ENCODE results near the gene SGK1. TPM values are rescaled to one million over a fixed set of nuclear protein-coding genes. Genes with fewer than 3 reads are reported as not detected.
"Not testable (repeated sequence)": the region's sequence is repeated elsewhere in the genome, so short reads cannot be mapped to it uniquely, and the experiment has no call there.

SGK1 gene
- total RNA-seq, 2 donors from 2014 or later, result 67.3 to 97.5 TPM

- Histone ChIP-seq H3K4me3 (no peak overlapping the region), H3K4me1 (ENCODE audit: control insufficient read depth in 1 of 2, low read depth in 2 of 2) (no peaks in the 10 kb centered on the region), H3K27me3 (replicated peaks; ENCODE audit: insufficient read depth) (no peaks in the 10 kb centered on the region), H3K9me3 (no peaks in the 10 kb centered on the region), H3K36me3 (no peaks in the 10 kb centered on the region), H3K27ac (no peak overlapping the region)
- DNase-seq (ENCODE audit: low spot score), result no peak
- TF ChIP-seq CTCF (IDR thresholded peaks at IDR 0.05), result no peak
- ATAC-seq (ENCODE audit: insufficient number of reproducible peaks, low FRiP score, low read depth), result no peak
Measured at GRCh38 chr6:134266776-134267175, 51.1 kb downstream of the SGK1 start.

DNA sequence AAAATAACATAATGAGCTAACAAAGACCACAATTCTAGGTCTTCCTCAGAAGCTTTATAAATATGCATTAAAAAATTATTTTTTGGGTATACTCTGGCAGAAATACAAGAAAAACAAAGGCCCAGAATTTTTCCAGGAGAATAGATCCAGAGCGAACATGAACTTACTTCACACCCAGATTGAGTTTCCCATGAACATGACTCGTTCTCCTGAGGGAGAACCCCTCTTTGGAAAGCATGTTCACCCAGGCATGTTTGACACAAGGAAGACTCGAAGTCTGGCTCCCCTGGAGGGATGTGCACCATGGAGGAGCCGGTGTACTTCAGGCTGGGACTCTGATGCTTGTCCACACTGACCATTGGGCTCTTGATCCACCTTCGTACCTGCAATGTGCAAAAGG, 56.1 kb downstream of the SGK1 start:
- TF ChIP-seq CTCF (IDR thresholded peaks at IDR 0.05), result no peak
- Histone ChIP-seq H3K27ac (no peak overlapping the region), H3K9me3 (no peaks in the 10 kb centered on the region), H3K36me3 (no peaks in the 10 kb centered on the region), H3K27me3 (replicated peaks; ENCODE audit: insufficient read depth) (no peaks in the 10 kb centered on the region), H3K4me3 (no peak overlapping the region), H3K4me1 (ENCODE audit: control insufficient read depth in 1 of 2, low read depth in 2 of 2) (no peaks in the 10 kb centered on the region)
- ATAC-seq (ENCODE audit: insufficient number of reproducible peaks, low FRiP score, low read depth) (no peak), DNase-seq (ENCODE audit: low spot score) (no peak)

GRCh38 chr6:134258849-134259306, 59.0 kb downstream of the SGK1 start:
- H3K36me3 ChIP-seq, result no peaks in the 10 kb centered on the region
- no peak for ATAC-seq (ENCODE audit: insufficient number of reproducible peaks, low FRiP score, low read depth)
- H3K9me3 ChIP-seq, result no peaks in the 10 kb centered on the region
- no peak for DNase-seq (ENCODE audit: low spot score)
- no peak overlapping the region for H3K4me3 ChIP-seq
- H3K4me1 ChIP-seq (ENCODE audit: control insufficient read depth in 1 of 2, low read depth in 2 of 2), result no peaks in the 10 kb centered on the region
- H3K27me3 ChIP-seq (replicated peaks; ENCODE audit: insufficient read depth), result no peaks in the 10 kb centered on the region
- no peak for TF ChIP-seq CTCF (IDR thresholded peaks at IDR 0.05)
- H3K27ac ChIP-seq, result no peak overlapping the region

- DNase-seq (ENCODE audit: low spot score), result no peak
- Histone ChIP-seq H3K27ac (no peak overlapping the region), H3K36me3 (no peaks in the 10 kb centered on the region), H3K4me1 (ENCODE audit: control insufficient read depth in 1 of 2, low read depth in 2 of 2) (no peaks in the 10 kb centered on the region), H3K9me3 (no peaks in the 10 kb centered on the region), H3K4me3 (no peak overlapping the region), H3K27me3 (replicated peaks; ENCODE audit: insufficient read depth) (no peaks in the 10 kb centered on the region)
- ATAC-seq (ENCODE audit: insufficient number of reproducible peaks, low FRiP score, low read depth), result no peak
- TF ChIP-seq CTCF (IDR thresholded peaks at IDR 0.05), result no peak
Measured at GRCh38 chr6:134257516-134257915, 60.4 kb downstream of the SGK1 start.

DNA sequence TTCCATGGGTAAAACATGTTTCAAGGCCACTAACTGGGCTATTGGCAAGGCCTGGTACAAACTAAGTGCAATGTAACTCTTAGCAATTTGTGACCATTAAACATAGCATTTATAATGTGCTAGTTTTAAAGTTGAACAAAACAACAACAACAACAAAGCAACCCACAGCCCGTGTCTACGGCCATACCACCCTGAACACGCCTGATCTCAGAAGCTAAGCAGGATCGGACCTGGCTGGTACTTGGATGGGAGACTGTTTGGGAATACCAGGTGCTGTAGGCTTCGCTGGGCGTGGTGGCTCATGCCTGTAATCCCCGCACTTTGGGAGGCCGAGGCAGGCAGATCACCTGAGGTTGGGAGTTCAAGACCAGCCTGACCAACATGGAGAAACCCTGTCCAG, 61.0 kb downstream of the SGK1 start:
- no peak for TF ChIP-seq CTCF (IDR thresholded peaks at IDR 0.05)
- H3K4me3 ChIP-seq, result no peak overlapping the region
- ATAC-seq (ENCODE audit: insufficient number of reproducible peaks, low FRiP score, low read depth) (no peak), DNase-seq (ENCODE audit: low spot score) (no peak)
- H3K9me3 ChIP-seq, result no peaks in the 10 kb centered on the region
- no peaks in the 10 kb centered on the region for H3K36me3 ChIP-seq
- H3K27me3 ChIP-seq (replicated peaks; ENCODE audit: insufficient read depth), result no peaks in the 10 kb centered on the region
- H3K4me1 ChIP-seq (ENCODE audit: control insufficient read depth in 1 of 2, low read depth in 2 of 2), result no peaks in the 10 kb centered on the region
- no peak overlapping the region for H3K27ac ChIP-seq

DNA sequence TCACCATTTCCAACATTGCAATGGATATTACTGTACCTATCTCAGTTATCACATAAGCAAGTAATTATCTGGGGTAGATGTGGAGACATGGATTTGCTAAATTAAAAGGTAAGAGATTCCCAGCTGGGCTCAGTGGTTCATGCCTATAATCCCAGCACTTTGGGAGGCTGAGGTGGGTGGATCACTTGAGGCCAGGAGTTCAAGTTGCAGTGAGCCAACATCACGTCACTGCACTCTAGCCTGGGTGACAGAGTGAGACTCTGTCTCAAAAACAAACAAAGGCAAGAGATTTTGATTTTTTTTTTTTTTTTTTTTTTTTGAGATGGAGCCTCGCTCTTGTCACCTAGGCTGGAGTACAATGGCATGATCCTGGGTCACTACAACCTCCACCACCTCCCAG, 62.6 kb downstream of the SGK1 start:
- not testable (repeated sequence) for H3K27ac ChIP-seq; ATAC-seq (ENCODE audit: insufficient number of reproducible peaks, low FRiP score, low read depth); H3K4me1 ChIP-seq (ENCODE audit: control insufficient read depth in 1 of 2, low read depth in 2 of 2); H3K4me3 ChIP-seq; H3K27me3 ChIP-seq (replicated peaks; ENCODE audit: insufficient read depth); H3K36me3 ChIP-seq; DNase-seq (ENCODE audit: low spot score); H3K9me3 ChIP-seq

All from thoracic aorta (tissue), 2 donors.